Tibial nerve (tissue), 4 donors: Measurements from ENCODE around the gene NPC1L1.

Source experiments
- EP300 ChIP-seq, 2 donors: sonication (generic); formaldehyde crosslinking; IDR thresholded peaks; one replicate each; pipeline ENCODE4 v1.6.1; 2017; ENCODE audit warnings: antibody characterized with exemption in 2 of 2, mild to moderate bottlenecking in 1 of 2
- TF ChIP-seq, protein P1 (sequence below), 5 experiments: fragments of 200-600 bp in 3 of 5; fragments of 450-650 bp in 2 of 5; sonication (generic) in 3 of 5; IDR thresholded peaks; one replicate each; pipeline ENCODE4 v1.5.1; 2016 to 2019; ENCODE audit warnings: antibody characterized with exemption in 5 of 5, mild to moderate bottlenecking in 3 of 5, moderate library complexity in 2 of 5

DNA sequence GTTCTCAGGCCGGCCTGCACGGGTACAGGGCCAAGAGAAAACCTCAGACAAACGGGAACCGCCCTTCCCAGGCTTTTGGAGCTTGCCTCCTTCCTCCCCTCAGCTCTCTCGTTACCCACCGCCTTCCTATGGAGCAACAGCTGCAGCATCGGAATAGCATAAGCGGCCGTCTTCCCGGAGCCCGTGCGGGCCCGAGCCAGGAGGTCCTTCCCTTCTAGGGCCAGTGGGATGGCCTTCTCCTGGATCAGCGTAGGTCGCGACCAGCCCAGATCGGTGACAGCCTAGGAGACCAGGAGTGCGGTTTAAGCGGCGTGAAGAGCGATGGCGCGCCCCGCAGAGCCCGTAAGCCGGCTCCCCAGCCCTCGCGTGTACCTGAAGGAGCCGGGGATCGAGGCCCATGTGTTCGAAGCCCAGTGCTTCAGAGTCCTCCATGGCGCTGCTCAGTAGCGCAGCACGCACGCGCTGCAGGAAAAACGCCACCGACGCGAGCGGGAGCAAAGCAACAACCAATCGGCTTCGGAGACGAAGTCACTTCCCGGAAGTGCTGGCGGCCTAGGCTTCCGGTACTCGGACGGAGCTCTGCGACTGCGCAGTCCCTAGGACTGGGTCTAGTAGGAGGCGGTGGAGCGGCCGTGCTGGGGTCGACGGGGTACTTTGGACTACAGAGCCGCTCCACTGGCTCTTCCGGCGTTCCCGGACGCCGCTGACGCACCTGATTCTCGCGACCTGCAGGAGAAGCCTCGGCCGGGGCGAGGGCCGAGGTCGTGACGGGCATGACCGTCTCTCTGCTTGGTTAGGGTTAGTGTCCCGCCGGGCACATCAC lies 32.5 kb upstream of the NPC1L1 start, which contains the start of gene DDX56:
- TF ChIP-seq, protein P1, sequence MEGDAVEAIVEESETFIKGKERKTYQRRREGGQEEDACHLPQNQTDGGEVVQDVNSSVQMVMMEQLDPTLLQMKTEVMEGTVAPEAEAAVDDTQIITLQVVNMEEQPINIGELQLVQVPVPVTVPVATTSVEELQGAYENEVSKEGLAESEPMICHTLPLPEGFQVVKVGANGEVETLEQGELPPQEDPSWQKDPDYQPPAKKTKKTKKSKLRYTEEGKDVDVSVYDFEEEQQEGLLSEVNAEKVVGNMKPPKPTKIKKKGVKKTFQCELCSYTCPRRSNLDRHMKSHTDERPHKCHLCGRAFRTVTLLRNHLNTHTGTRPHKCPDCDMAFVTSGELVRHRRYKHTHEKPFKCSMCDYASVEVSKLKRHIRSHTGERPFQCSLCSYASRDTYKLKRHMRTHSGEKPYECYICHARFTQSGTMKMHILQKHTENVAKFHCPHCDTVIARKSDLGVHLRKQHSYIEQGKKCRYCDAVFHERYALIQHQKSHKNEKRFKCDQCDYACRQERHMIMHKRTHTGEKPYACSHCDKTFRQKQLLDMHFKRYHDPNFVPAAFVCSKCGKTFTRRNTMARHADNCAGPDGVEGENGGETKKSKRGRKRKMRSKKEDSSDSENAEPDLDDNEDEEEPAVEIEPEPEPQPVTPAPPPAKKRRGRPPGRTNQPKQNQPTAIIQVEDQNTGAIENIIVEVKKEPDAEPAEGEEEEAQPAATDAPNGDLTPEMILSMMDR (IDR thresholded peaks at IDR 0.05), result peak in 2 of 5 experiments; percentile 13 to 18
- TF ChIP-seq EP300 (IDR thresholded peaks at IDR 0.05), result peak; percentile 92 to 97
